Fibroblast of mammary gland (primary cell): ENCODE results near the gene ELFN1.

ENCODE experiments used
- DNase-seq: peaks from one replicate; pipeline ENCODE4 v3.0.0-alpha.2; 2010; ENCODE audit warnings: low read depth
- H3K4me3 ChIP-seq: 2 replicates; pipeline ENCODE4 v1.5.1; 2011; ENCODE audit warnings: low read depth, mild to moderate bottlenecking, low read length, moderate library complexity; ENCODE audit not compliant: control insufficient read depth
- CTCF ChIP-seq: conservative IDR thresholded peaks from 2 replicates; pipeline ENCODE4 v1.5.1; 2011; ENCODE audit warnings: low read depth, low read length, inconsistent platforms; ENCODE audit not compliant: control insufficient read depth, insufficient read depth

The ELFN1 gene

GRCh38 chr7:1745576-1746490, 75.8 kb downstream of the ELFN1 start:
- no peak for DNase-seq
- no peak overlapping the region for H3K4me3 ChIP-seq
- TF ChIP-seq CTCF: no peak

GRCh38 chr7:1746491-1746975, 76.5 kb downstream of the ELFN1 start:
- no peak for DNase-seq
- no peak for TF ChIP-seq CTCF
- H3K4me3 ChIP-seq: no peak overlapping the region

GRCh38 chr7:1747004-1747801, 77.1 kb downstream of the ELFN1 start:
- no peak for TF ChIP-seq CTCF
- H3K4me3 ChIP-seq: no peak overlapping the region
- no peak for DNase-seq

GRCh38 chr7:1748076-1748838, 78.2 kb downstream of the ELFN1 start:
- TF ChIP-seq CTCF: no peak
- no peak overlapping the region for H3K4me3 ChIP-seq
- no peak for DNase-seq

- H3K4me3 ChIP-seq: no peak overlapping the region
- no peak for DNase-seq
- TF ChIP-seq CTCF: no peak
These were observed 78.7 kb downstream of the ELFN1 start for GRCh38 chr7:1748839-1749173.

- no peak overlapping the region for H3K4me3 ChIP-seq
- TF ChIP-seq CTCF: no peak
- no peak for DNase-seq
These were observed 79.3 kb downstream of the ELFN1 start for GRCh38 chr7:1749351-1749863.
